DOHH2 (cell line): ENCODE data around the gene ARHGEF7.

ENCODE experiments used
- CTCF ChIP-seq: fragments of 200-600 bp; sonication (generic); IDR thresholded peaks from one replicate; pipeline ENCODE4 v1.5.1; 2014; ENCODE audit warnings: antibody characterized with exemption, mild to moderate bottlenecking, low read depth, low read length; ENCODE audit not compliant: poor library complexity, severe bottlenecking
- EZH2phosphoT487 ChIP-seq: fragments of 200-600 bp; sonication (generic); IDR thresholded peaks from 2 replicates; pipeline ENCODE4 v1.6.1; 2017; ENCODE audit warnings: borderline replicate concordance, mild to moderate bottlenecking, antibody characterized with exemption, low read length, moderate library complexity, mixed read lengths

GRCh38 chr13:111122631-111123030, 7.5 kb downstream of the ARHGEF7 start:
- no peak for TF ChIP-seq CTCF
- TF ChIP-seq EZH2phosphoT487: no peak
